GM13976 (cell line): ENCODE measurements around the gene CHN1.

Source experiments
- DNase-seq: peaks from one replicate; pipeline ENCODE4 v3.0.0; 2012; ENCODE audit warnings: low spot score
- in situ Hi-C: fragments of 300-500 bp; cut with MboI; formaldehyde crosslinking; loops from one replicate; pipeline ENCODE4 v1.12.0; 2022; ENCODE audit warnings: low sequenced_read_pairs, mixed read lengths, inconsistent platforms; ENCODE audit not compliant: unreplicated experiment
- TF ChIP-seq, protein P1 (sequence below): IDR thresholded peaks from 2 replicates; pipeline ENCODE4 v1.5.1; 2012; ENCODE audit warnings: borderline replicate concordance, mild to moderate bottlenecking; ENCODE audit not compliant: insufficient read depth; ENCODE audit errors: extremely low read depth, missing control alignments, control extremely low read depth

The CHN1 gene

GRCh38 chr2:174971868-174972781, 33.1 kb downstream of the CHN1 start:
- TF ChIP-seq, protein P1, sequence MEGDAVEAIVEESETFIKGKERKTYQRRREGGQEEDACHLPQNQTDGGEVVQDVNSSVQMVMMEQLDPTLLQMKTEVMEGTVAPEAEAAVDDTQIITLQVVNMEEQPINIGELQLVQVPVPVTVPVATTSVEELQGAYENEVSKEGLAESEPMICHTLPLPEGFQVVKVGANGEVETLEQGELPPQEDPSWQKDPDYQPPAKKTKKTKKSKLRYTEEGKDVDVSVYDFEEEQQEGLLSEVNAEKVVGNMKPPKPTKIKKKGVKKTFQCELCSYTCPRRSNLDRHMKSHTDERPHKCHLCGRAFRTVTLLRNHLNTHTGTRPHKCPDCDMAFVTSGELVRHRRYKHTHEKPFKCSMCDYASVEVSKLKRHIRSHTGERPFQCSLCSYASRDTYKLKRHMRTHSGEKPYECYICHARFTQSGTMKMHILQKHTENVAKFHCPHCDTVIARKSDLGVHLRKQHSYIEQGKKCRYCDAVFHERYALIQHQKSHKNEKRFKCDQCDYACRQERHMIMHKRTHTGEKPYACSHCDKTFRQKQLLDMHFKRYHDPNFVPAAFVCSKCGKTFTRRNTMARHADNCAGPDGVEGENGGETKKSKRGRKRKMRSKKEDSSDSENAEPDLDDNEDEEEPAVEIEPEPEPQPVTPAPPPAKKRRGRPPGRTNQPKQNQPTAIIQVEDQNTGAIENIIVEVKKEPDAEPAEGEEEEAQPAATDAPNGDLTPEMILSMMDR, result no peak
- in situ Hi-C loops, result no loop called here
- no peak for DNase-seq

- in situ Hi-C loops, result no loop called here
- no peak for DNase-seq
- TF ChIP-seq, protein P1, result no peak
Measured at GRCh38 chr2:174970092-174970491, 35.1 kb downstream of the CHN1 start.

DNA sequence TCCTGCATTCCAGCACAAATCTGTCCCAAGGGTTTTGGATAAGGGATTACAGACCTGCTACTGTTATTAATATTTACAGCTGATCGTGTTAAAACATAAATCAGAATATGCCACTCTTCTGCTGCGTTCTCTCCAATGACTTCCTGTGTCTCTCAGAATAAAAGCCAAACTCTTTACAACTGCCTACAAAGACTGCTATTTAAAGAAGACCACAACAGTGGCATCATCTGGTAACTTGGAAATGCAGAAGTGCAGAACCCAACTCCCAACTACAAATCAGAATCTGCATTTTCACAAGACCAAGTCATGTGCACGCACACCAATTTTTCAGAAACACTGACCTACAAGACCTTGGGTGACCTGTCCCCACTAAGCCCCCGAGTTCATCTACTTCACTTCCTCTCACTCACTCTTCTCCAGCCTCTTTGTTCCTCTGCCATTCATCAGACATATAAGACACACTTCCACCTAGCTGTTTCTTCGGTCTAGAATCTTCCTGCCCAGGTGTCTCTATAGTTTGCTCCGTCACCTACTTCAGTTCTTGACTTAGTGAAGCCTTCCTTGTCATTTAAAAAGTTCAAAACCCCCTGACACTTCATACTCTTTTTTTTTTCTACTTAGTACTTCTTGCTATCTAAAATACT, 36.0 kb downstream of the CHN1 start:
- in situ Hi-C loops, result no loop called here
- no peak for DNase-seq
- TF ChIP-seq, protein P1, result no peak

GRCh38 chr2:174967691-174968260, 37.4 kb downstream of the CHN1 start:
- no peak for DNase-seq
- TF ChIP-seq, protein P1, result no peak
- in situ Hi-C loops, result no loop called here

- TF ChIP-seq, protein P1, result no peak
- DNase-seq, result no peak
- in situ Hi-C loops, result no loop called here
Measured at GRCh38 chr2:174967086-174967485, 38.1 kb downstream of the CHN1 start.

- in situ Hi-C loops, result no loop called here
- TF ChIP-seq, protein P1, result no peak
- no peak for DNase-seq
Measured at GRCh38 chr2:174965992-174966744, 39.0 kb downstream of the CHN1 start.
